GM19328 (cell line): ENCODE results near the gene PRR22.

Source experiments
- ATAC-seq: cut with Tn5 transposase; IDR thresholded peaks from one replicate; pipeline ENCODE4 v1.9.1; 2021; ENCODE audit warnings: mild to moderate bottlenecking, moderate library complexity; ENCODE audit not compliant: unreplicated experiment

Gene PRR22

GRCh38 chr19:5814123-5814851 lies 29.7 kb upstream of the PRR22 start:
- ATAC-seq = no peak

DNA sequence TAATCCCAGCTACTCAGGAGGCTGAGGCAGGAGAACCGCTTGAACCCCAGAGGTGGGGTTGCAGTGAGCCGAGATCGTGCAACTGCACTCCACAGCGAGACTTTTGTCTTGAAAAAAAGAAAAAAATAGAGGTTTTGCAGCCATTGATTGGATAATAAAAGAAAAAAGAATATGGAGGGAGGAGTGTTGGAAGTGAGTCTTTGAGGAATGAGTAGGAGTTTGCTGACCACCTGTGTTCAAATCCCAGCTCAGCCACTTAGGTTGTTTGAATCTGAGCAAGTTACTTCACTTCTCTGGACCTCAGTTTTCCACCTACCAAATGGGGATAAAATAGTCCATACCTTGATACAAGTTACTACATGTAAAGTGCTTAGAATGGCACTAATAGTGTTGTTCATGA lies 26.6 kb upstream of the PRR22 start:
- no peak for ATAC-seq

DNA sequence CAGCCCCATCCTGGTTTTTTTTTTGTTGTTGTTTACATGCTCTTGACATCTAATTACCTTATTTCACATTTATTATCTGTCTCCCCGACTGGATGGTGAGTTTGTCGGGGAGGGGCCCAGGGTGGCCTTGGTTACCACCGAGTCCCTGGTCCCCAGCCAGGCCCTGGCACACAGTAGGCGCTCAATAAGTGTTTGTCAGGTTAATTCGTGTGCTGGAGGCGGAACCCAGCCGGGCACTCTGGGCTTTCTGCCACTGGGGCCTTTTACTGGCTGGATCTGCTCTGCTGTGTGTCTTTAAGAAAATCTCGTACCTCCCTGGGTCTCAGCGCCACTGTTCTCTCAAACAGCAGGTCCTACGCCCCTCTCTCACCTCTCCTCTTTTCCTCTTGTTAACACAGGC lies 24.9 kb upstream of the PRR22 start:
- ATAC-seq = no peak

DNA sequence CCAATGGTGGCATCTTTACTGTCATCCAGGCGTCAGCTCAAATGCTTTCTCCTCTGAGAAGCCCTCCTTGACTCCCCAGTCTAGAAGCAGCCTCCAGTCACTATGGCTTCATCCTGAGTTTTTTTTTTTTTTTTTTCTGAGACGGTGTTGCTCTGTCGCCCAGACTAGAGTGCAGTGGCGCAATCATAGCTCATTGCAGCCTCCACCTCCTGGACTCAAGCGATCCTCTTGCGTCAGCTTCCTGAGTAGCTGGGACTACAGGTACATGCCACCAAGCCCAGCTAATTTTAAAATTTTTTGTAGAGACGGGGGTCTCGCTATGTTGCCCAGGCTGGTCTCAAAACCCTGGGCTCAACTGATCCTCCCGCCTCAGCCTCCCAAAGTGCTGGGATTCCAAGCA lies 24.5 kb upstream of the PRR22 start:
- no peak for ATAC-seq

GRCh38 chr19:5808120-5808816 lies 23.7 kb upstream of the PRR22 start:
- ATAC-seq = no peak

DNA sequence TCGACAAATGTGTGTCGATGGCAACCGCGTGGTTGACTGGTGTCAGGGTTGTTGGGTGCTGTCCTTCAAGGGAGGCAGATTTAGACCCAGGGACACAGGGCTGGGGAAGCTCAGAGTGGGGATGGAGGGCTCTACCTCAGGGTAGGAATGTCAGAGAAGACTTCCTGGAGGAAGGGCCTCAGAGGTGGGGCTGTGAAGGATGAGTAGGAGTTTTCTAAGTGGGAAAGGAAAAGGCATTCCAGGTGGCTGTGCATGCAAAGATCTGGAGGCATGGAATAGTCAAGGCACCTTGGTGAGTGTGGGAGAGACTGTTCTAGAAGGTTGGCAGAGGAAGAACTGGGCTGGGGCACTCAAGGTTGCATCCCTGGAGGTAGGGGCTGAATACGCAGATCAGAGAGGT lies 22.4 kb upstream of the PRR22 start:
- ATAC-seq = no peak

- no peak for ATAC-seq
Measured at GRCh38 chr19:5806133-5806489, 21.6 kb upstream of the PRR22 start.

GRCh38 chr19:5805462-5806132 lies 21.1 kb upstream of the PRR22 start:
- ATAC-seq = no peak

DNA sequence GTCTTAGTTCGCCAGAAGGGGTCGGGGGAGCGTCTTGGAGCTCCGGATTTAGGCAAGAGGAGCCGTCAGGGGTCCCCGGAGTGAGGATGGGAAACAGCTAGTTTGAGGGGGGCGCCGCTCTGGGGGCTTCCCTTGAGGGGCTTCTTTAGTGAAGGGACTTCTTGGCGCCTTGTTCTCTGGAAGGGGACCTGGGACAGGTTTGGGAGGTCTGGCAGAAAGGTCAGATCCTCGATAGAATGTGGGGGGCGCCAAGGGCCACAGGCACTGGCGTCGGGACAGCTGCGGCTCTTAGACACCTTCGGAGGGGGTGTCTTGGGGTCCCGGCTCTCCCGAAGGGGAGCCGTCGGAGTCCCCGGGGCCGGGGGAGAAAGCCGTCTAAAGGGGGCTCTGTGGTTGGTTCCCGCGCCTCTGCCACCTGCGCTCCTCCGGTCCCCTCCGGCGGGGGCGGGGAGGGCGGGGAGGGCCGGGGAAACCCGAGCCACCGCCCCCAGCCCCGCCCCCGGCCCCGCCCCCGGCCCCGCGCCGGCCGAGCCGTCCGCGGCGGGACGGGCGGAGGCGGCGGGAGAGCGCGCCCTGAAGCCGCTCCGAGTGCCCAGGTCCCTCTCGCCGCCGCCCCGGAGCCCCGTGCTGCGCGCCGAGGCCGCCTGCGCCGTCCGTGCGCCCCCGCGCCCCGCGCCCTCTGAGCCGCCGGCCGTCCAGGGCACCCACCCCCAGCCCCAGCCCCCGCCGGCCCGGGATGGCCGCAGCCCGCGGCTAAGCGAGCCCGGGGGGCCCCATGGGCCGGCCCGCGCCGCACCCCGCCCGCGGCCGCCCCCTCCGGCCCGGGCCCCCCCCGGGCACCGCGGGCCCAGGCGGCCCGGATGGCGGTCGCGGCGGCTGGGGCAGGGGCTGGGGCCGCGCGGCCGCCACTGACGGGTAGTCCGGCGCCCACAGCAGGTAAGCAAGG lies 20.2 kb upstream of the PRR22 start, which contains the start of gene NRTN:
TSS of gene NRTN (plus strand) at position 552 of the 946 bp plus-strand sequence. CDS start 19,099 bp downstream, outside the sequence.
- ATAC-seq = no peak

DNA sequence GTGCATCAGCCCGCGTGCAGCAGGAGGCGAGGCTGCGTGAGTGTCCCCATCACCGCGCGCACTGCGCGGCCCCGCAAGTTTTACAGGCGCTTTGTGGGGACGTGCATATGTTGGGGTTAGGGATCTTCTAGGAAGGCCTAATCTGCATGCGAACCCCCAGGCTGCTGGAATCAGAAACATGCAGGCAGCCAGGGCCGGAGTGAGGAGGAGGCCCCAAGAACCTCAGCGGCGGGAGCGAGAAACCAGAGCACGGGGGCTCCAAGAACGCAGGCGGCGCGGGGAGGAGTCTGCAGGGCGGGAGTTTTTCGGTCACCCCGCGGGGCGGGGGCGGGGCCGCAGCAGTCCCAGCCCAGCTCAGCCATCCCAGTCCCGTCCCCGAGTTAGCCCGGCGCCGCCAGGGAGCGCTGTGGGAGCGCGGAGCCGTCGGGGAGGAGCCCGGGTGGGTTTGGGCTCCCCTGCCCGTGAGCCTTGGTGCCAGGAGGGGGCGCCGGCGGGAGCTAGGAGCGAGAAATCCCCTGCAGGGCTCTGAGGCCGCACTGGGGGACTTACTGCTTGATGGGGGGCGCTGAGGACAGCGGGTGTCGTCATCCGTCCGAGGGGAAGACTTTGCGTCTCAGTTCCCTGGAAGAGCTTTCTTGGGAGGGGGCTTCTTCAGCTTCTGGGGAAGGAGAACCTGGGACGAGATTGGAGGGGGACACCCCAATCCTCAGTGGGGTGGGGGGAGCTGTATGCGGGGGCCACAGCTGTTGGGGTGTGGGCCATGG lies 19.4 kb upstream of the PRR22 start:
- ATAC-seq = no peak

GRCh38 chr19:5803441-5803751 lies 18.9 kb upstream of the PRR22 start:
- no peak for ATAC-seq

GRCh38 chr19:5801796-5802619 lies 17.5 kb upstream of the PRR22 start:
- no peak for ATAC-seq

GRCh38 chr19:5800361-5801270 lies 16.1 kb upstream of the PRR22 start:
- ATAC-seq = no peak

DNA sequence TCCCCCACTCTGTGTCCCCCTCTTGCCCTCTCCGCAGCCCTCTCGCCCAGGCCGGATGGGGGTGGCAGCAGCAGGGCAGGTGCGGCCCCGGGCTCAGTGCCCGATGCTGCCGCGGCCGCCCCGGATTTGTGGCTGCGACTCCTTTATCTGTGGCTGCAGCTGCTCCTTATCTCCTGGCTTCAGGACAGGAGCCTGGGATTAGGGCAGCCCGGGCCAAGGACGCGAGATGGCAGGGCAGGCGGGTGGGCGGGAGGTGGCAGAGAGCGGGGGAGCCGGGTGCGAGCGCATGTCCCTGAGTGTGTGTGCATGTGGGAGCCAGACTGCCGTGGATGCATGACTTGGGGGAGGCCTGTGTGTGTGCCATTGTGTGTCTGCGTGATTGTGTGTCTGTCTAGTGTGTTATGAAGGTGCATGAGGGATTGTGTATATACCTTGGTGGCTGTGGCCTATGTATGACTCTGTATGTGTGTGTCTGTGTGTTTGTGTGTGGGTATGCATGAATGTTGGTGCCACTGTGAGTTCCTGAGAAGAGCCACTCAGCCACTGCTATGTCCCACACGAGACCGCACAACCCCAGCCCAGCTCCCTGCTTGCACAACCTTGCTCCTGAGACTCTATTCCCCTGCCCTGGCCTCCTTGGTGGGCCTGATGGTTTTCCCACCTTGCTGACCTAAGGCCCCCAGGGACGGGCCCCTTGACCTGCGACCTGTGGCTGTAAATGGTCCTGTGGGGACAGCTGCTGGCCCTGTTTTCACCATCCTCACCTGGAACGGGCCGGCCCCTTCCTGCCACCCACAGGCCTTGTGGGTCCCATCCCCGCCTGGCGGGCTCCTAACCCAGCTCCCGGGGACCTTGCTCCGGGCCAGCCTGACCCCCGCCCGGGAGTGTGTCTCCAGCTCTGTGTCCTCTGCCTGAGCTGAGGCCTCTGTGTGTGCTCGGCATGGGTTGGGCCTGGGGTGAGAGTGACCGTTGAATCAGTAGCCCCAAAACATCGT lies 15.0 kb upstream of the PRR22 start:
- no peak for ATAC-seq

- ATAC-seq = no peak
Measured at GRCh38 chr19:5798244-5798643, 13.7 kb upstream of the PRR22 start.

DNA sequence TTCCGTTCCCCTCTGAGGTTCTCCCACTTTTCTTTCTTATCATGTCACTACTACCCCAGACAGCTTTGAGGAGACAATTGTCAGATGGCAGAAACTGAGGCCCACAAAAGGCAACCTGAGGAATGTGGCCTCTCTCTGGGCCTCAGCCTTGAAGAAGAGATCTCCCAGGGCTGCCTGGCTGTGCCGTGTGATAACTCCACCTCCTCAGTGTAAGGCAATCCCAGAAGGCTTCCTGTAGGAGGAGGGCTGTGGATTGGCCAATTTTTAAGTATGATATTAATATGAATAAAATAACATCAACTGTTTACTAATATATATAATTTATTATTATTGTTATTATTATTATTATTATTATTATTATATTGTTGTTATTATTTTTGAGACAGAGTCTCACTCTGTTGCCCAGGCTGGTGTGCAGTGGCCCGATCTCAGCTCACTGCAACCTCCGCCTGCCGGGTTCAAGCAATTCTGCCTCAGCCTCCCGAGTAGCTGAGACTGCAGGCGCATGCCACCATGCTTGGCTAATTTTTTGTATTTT lies 10.9 kb upstream of the PRR22 start:
- ATAC-seq = no peak

GRCh38 chr19:5793188-5793587 lies 8.6 kb upstream of the PRR22 start:
- ATAC-seq = no peak
